NCI-H2029 treated with DMSO at 0.1 percent for 48 hours (cell line): ENCODE data around the gene TM9SF4.
A peak's percentile ranks its signal among the peaks of the same experiment; 100 is the strongest.
"Not testable (repeated sequence)": the region's sequence is repeated elsewhere in the genome, so short reads cannot be mapped to it uniquely, and the experiment has no call there.

Experiments used
- DNase-seq: peaks from one replicate; lab custom pipeline; 2025; lab: John Stamatoyannopoulos, UW

Gene TM9SF4

DNA sequence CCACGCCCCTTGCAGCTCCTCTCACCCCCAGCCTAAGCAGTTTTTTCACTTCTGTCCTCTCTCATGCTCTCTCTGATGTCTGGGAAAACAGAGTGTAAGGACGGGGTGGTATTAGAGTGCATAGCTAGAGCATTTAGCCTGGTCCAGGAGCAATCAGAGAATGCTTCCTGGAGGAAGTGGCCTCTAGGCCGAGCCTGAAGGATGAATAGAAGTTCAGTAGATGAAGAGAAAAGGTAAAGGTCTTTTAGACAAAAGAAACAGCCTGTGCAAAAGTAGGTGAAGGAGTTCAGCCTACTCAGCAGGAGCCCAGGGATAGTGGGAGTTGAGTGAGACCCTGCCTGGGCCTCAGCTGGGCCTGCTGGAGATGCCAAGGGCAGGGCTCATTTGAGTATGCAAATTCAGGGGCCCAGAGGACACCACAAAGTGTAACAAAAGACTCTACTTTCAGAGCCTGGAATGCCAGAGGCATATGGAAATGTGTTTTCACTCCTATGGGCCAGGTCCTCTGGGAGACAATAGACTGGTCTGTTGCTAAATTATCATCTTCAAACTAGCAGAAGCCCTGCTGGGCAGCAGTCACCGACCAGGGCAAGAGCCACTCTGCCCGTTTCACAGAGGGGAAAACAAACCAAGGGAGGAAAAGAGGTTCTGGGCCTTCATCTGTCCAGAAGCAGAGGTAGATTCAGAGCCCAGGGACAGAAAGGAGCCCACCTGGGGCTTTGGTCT is 19.7 kb upstream of the TM9SF4 start:
- DNase-seq = no peak

GRCh38 chr20:32091888-32092346 is 17.6 kb upstream of the TM9SF4 start:
- peak; percentile 9 for DNase-seq

- no peak for DNase-seq
Measured at GRCh38 chr20:32098786-32099185, 10.7 kb upstream of the TM9SF4 start.

GRCh38 chr20:32108814-32109391 is 611 bp upstream of the TM9SF4 start:
- no peak for DNase-seq

DNA sequence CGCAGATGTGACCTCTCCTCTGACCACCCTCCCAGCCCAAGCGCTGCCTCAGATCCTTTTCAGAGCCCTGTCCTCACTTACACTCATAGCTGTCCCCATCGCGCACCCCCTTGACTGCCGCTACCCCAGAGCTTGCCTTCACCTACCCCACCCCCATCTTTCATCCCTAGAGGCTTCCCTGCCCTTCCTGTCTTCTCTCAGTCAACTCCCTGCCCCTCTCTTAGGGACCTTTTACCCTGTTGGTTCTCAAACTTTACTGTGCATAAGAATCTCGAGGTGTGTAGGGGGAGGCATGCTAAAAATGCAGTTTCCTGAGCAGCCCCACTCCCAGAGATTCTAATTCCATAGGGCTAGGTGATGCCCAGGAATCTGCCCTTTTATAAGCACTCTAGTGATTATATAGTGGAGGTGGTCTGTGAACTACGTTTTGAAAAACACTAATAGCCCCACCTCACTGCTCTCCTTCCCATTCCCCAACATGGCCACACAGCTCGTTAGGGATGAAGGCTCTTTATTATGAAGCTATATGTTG is 725 bp downstream of the TM9SF4 start:
- DNase-seq = no peak

- DNase-seq = no peak
Measured at GRCh38 chr20:32110727-32111126, 1.2 kb downstream of the TM9SF4 start.

DNA sequence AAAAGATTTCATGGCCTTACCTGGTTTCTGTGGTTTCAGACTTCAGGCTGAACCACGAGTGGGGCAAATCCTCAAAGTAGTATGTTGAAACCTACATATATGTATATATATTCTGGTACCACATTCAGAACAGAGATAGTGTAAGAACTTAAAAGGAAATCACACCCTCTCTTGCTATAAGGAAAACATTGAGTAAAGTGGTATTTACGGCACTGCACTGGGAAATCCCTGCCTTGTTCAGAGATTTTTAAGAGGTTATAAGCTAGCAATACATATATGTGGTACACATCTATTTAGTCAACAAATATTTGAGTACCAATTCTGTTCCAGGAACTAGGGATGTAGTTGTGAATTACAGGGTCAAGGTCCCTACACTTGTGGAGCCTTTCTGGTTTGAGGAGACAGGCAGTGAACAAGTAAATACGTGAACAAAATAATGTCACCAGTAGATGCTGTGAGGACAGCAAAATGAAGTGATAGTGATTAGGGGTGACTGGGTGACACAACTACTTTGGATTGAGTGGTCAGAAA is 1.7 kb downstream of the TM9SF4 start:
- DNase-seq = no peak

DNA sequence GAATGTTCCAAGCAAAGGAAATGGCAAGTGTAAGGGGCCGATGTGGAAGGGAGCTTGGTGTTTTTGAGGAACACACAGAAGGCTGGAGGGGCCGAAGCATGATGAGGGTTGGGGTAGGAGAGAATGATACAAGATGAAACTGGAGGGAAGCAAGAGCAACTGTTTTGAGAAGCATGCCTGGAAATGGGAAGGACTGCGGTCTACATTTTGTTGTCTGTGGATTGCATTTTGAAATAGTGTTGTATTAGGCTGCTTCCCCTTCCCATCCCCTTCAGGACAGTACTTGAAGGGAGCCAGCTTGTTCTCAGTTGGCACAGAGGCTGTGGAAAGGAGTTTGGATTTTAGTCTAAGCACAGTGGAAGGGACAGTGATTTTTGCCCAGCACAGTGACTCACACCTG is 2.2 kb downstream of the TM9SF4 start:
- DNase-seq = no peak

DNA sequence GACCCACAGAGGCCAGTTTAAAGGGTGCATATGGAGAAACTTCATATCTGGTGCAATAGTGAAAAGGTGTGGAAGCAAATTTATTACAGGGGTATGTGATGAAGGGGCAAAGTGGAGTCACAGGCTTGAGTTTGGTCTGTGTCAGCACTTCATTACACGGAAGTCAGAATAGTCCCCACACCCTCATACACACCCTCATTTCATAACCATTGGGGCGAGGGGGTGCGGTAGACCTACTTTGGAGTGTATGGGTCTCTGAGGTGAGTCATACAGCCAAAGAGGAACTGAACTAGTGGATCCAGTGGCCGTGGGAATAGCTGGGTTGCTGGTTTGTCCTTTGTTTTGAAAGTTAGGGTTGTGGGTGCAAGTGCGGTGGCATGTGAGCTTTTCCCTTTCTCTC is 3.3 kb downstream of the TM9SF4 start:
- DNase-seq = no peak

GRCh38 chr20:32113591-32114260 is 4.2 kb downstream of the TM9SF4 start:
- no peak for DNase-seq

- no peak for DNase-seq
Measured at GRCh38 chr20:32114305-32114960, 4.9 kb downstream of the TM9SF4 start.

- DNase-seq = no peak
Measured at GRCh38 chr20:32115211-32115767, 5.8 kb downstream of the TM9SF4 start.

GRCh38 chr20:32116079-32116521 is 6.6 kb downstream of the TM9SF4 start:
- peak; percentile 18 for DNase-seq

DNA sequence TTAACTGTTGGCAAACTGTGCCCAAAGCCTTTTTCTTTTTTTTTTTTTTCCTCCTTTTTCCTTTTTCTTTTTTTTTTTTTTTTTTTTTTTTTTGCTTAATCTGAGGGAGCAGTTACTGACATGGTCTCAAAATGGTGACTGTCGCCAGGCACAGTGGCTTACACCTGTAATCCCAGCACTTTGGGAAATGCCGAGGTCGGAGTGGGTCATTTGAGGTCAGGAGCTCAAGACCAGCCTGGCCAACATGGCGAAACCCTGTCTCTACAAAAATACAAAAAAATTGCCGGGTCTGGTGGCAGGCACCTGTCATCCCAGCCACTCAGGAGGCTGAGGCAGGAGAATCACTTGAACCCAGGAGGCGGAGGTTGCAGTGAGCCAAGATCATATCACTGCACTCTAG is 7.3 kb downstream of the TM9SF4 start:
- DNase-seq = not testable (repeated sequence)

- not testable (repeated sequence) for DNase-seq
Measured at GRCh38 chr20:32118427-32118826, 8.9 kb downstream of the TM9SF4 start.

DNA sequence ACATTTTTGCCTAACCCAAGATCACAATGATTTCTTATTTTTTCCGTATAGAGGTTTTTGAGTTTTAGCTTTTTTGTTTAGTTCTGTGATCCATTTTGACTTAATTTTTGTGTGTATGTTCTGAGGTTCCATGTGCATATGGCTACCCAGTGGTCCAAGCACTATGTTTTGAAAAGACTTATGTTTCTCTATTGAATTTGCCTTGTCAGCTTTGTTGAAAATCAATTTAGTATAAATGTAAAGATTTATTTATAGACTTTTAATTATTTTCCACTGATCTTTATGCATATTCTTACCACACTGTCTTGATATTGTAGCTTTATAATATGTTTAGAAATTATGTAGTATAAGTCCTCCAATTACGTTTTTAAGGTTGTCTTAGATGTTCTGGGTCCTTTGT is 10.2 kb downstream of the TM9SF4 start:
- no peak for DNase-seq

DNA sequence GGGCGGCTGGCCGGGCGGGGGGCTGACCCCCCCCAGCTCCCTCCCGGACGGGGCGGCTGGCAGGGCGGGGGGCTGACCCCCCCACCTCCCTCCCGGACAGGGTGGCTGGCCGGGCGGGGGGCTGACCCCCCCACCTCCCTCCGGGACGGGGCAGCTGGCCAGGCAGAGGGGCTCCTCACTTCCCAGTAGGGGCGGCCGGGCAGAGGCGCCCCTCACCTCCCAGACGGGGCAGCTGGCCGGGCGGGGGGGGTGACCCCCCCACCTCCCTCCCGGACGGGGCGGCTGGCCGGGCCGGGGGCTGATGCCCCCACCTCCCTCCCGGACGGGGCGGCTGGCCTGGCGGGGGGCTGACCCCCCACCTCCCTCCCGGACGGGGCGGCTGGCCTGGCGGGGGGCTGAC is 12.4 kb downstream of the TM9SF4 start:
- not testable (repeated sequence) for DNase-seq

GRCh38 chr20:32123088-32123487 is 13.6 kb downstream of the TM9SF4 start:
- DNase-seq = no peak

GRCh38 chr20:32124916-32125454 is 15.5 kb downstream of the TM9SF4 start:
- DNase-seq = no peak

DNA sequence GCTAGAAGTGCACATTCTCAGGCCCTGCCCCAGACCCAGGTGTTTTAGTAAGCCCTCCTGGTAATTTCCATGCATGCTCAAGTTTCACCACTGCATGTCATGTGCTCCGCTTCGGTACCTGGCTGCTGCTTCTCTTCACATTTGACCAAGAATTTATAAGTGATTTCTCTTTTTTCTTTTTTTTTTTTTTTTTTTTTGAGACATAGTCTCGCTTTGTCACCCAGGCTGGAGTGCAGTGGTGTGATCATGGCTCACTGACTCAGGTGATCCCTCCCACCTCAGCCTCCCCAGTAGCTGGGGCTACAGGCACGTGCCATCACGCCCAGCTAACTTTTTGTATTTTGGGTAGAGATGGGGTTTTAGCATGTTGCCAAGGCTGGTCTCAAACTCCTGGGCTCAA is 16.0 kb downstream of the TM9SF4 start:
- DNase-seq = no peak

DNA sequence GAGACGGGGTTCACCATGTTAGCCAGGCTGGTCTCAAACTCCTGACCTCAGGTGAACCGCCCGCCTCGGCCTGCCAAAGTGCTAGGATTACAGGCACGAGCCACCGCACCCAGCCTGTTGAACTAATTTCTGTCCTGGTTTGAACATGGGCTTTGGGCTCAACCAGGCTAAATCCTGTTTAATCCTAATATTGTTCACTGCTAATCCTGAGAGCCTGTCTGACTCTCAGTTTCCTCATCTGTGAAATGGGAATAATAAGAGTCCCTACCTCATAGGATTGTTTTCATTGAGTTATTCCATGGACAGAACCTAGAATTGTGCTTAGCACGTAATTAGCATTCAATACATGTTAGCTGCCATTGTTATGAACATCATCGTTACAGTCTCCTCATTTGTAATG is 17.4 kb downstream of the TM9SF4 start:
- DNase-seq = no peak

DNA sequence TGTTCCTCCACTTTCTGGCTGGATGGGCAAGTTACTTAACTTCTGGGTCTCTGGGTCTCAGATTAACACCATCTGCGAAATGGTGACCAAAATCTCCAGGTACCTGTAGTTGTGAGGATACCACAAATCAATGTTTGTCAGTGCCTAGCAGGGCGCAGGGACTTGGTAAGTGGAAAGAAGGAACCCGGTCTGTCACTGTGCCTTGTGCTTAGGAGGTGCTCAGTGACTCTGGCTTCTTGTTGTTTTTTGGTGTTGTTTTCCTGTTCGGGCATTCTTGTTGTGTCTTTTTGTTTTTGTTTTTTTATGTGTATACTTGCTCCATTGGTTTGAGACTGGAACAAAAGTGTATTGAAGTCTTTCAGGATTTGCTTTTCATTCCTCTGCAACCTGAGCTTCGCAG is 17.8 kb downstream of the TM9SF4 start:
- no peak for DNase-seq
